ENCODE measurements around the gene CAPN11.
A peak's percentile ranks its signal among the peaks of the same experiment; 100 is the strongest.
"Not testable (repeated sequence)": the region's sequence is repeated elsewhere in the genome, so short reads cannot be mapped to it uniquely, and the experiment has no call there.

The CAPN11 gene

GRCh38 chr6:44229376-44230033 lies 70.9 kb downstream of the CAPN11 start (continued):
- TF ChIP-seq YY1 (tag by site-specific recombination; IDR thresholded peaks at IDR 0.05) (no peak), ZNF221 (tag by site-specific recombination; IDR thresholded peaks at IDR 0.05; ENCODE audit: borderline replicate concordance) (no peak), ZNF623 (tag by site-specific recombination; IDR thresholded peaks at IDR 0.05) (no peak)

DNA sequence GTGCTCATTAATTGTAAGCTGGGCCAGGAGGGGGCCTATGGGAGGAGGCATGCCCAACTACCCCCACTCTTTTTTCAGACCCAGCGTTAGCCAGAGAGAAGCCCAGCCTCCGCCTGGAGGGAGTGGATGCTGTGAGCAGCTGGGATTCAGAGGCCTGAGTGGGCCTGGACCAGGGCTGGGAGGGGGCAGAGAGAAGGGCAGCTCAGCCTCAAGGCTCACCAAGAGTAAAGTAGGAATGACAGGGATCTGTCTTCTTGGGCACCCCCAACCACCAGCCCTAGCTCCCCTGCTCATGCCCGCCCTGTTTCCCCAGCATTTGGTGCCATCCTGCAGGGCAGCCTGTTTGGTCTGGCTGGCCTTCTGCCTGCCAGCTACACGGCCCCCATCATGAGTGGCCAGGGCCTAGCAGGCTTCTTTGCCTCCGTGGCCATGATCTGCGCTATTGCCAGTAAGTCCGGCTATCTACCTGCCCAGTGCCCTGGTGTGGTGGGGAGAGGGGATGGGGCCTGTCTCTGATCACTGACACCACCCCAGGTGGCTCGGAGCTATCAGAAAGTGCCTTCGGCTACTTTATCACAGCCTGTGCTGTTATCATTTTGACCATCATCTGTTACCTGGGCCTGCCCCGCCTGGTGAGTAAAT lies 71.5 kb downstream of the CAPN11 start:
- CTCF ChIA-PET, result interaction anchor here (0.6 to 1.5 kb wide), 4 partner anchors 8 to 58 kb away, joined by 3 to 7 read pairs (median 4); partner anchors contain the start of gene HSP90AB1
- H3K4me1 ChIP-seq (ENCODE audit: control insufficient read depth, insufficient read depth, low read length), result peaks cover 13% of the 10 kb centered on the region

DNA sequence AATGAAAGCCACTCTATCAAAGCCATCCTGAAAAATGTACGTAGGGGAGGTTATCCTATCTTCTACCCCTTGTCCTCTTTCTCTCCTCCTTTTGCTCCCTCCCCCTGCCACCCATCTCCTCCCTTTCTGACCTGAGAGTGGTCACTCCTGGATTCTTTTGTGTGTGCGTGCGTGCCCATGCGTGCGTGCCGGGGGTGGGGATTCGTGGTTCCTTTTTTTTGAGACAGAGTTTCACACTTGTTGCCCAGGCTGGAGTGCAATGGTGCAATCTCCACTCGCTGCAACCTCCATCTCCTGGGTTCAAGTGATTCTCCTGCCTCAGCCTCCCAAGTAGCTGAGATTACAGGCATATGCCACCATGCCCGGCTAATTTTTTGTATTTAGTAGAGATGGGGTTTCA lies 72.8 kb downstream of the CAPN11 start:
- H3K4me1 ChIP-seq (ENCODE audit: control insufficient read depth, insufficient read depth, low read length); POLR2A ChIA-PET; H3K9me3 ChIP-seq (ENCODE audit: control insufficient read depth, insufficient read depth, low read depth, low read length); H3K4me3 ChIP-seq (ENCODE audit: low read depth, low read length); H3K27ac ChIP-seq (ENCODE audit: extremely low read depth, low read depth, low read length): not testable (repeated sequence)
- CTCF ChIA-PET, result interaction anchor here (1.5 kb wide), 1 partner anchor 59 kb away, joined by 7 read pairs; no protein-coding TSS in a partner anchor
- peak; percentile 51 for TF ChIP-seq SCRT2 (tag by site-specific recombination; IDR thresholded peaks at IDR 0.05)
- H3K36me3 ChIP-seq (ENCODE audit: control insufficient read depth in 2 of 2, insufficient read depth in 1 of 2, low read length in 2 of 2), result peaks cover 5 to 74% of the 10 kb centered on the region in 2 experiments; a peak in 2 of 3 replicates

More for the DNA sequence above, 71.5 kb downstream of the CAPN11 start:
- POLR2A ChIA-PET, result interaction anchor here (0.6 to 1.4 kb wide), 2 partner anchors 17 to 90 kb away, joined by 4 to 10 read pairs; partner anchors contain the start of gene HSP90AB1
- H3K36me3 ChIP-seq (ENCODE audit: control insufficient read depth in 2 of 2, insufficient read depth in 1 of 2, low read length in 2 of 2), result peaks cover 5 to 68% of the 10 kb centered on the region in 2 experiments; a peak in 2 of 3 replicates
- no peak overlapping the region for H3K27ac ChIP-seq (ENCODE audit: extremely low read depth, low read depth, low read length)
- H3K9me3 ChIP-seq (ENCODE audit: control insufficient read depth, insufficient read depth, low read depth, low read length), result no peaks in the 10 kb centered on the region
- TF ChIP-seq, protein P1, sequence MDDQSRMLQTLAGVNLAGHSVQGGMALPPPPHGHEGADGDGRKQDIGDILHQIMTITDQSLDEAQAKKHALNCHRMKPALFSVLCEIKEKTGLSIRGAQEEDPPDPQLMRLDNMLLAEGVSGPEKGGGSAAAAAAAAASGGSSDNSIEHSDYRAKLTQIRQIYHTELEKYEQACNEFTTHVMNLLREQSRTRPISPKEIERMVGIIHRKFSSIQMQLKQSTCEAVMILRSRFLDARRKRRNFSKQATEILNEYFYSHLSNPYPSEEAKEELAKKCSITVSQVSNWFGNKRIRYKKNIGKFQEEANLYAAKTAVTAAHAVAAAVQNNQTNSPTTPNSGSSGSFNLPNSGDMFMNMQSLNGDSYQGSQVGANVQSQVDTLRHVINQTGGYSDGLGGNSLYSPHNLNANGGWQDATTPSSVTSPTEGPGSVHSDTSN (CRISPR knock-in tag; IDR thresholded peaks at IDR 0.05), result no peak
- TF ChIP-seq ZBTB1 (tag by site-specific recombination; IDR thresholded peaks at IDR 0.05) (no peak), ZBTB17 (tag by site-specific recombination; IDR thresholded peaks at IDR 0.05) (no peak), ZNF416 (tag by site-specific recombination; IDR thresholded peaks at IDR 0.05) (no peak), ZNF433 (tag by site-specific recombination; IDR thresholded peaks at IDR 0.05; ENCODE audit: low read depth) (no peak), ZNF610 (tag by site-specific recombination; IDR thresholded peaks at IDR 0.05; ENCODE audit: borderline replicate concordance) (no peak), PATZ1 (tag by site-specific recombination; IDR thresholded peaks at IDR 0.05) (no peak), ZNF449 (tag by site-specific recombination; IDR thresholded peaks at IDR 0.05) (no peak), ZNF366 (tag by site-specific recombination; conservative IDR thresholded peaks at IDR 0.05) (no peak)
- no peak overlapping the region for H3K4me3 ChIP-seq (ENCODE audit: low read depth, low read length)

All from HEK293 (cell line).